HEK293 (cell line): Measurements from ENCODE around the gene NLGN4X.

Experiments used
- CTCF ChIA-PET: fragments of 350-600 bp; formaldehyde crosslinking; extraction: SDS; loops from one replicate; lab custom pipeline; 2021; ENCODE audit warnings: antibody characterized with exemption; lab: Yijun Ruan, JAX
- POLR2A ChIA-PET: fragments of 300-600 bp; formaldehyde crosslinking; extraction: SDS; loops from one replicate; lab custom pipeline; 2020; ENCODE audit warnings: antibody characterized with exemption, inconsistent platforms; lab: Yijun Ruan, JAX
- H3K27ac ChIP-seq: fragments of 200-500 bp; sonication (Bioruptor generic); 2 replicates; pipeline ENCODE4 v1.5.1; 2014; ENCODE audit warnings: low read depth, low read length, control low read depth, inconsistent platforms; ENCODE audit errors: extremely low read depth
- H3K36me3 ChIP-seq, 2 experiments: fragments of 200-500 bp in 1 of 2; sonication (Bioruptor generic) in 1 of 2; 1 replicate in 1 of 2; 2 replicates in 1 of 2; pipeline ENCODE4 v1.5.1; 2014 to 2017; ENCODE audit warnings: inconsistent platforms in 2 of 2, low read length in 2 of 2; ENCODE audit not compliant: control insufficient read depth in 2 of 2, insufficient read depth in 1 of 2
- H3K4me1 ChIP-seq: fragments of 200-500 bp; sonication (Bioruptor generic); 2 replicates; pipeline ENCODE4 v1.5.1; 2014; ENCODE audit warnings: mild to moderate bottlenecking, low read length, inconsistent platforms; ENCODE audit not compliant: control insufficient read depth, insufficient read depth
- H3K4me3 ChIP-seq: 2 replicates; pipeline ENCODE4 v1.5.1; 2011; ENCODE audit warnings: low read depth, mild to moderate bottlenecking, control low read depth, low read length, moderate library complexity
- H3K9me3 ChIP-seq: fragments of 200-500 bp; sonication (Bioruptor generic); 2 replicates; pipeline ENCODE4 v1.5.1; 2014; ENCODE audit warnings: low read depth, low read length, inconsistent platforms; ENCODE audit not compliant: control insufficient read depth, insufficient read depth
- MEIS1 ChIP-seq: sonication (generic); formaldehyde crosslinking; IDR thresholded peaks from 2 replicates; pipeline ENCODE4 v1.8.1; 2022; ENCODE audit warnings: missing genetic modification reagents, mild to moderate bottlenecking, borderline replicate concordance
- SP2 ChIP-seq: fragments of 450-650 bp; formaldehyde crosslinking; IDR thresholded peaks from 2 replicates; pipeline ENCODE4 v1.5.1; 2016; ENCODE audit warnings: missing biosample characterization, missing genetic modification characterization
- TRIM28 ChIP-seq: IDR thresholded peaks from 2 replicates; pipeline ENCODE4 v1.6.1; 2011; ENCODE audit warnings: low read length, control low read depth, borderline replicate concordance
- ZFP41 ChIP-seq: fragments of 450-650 bp; formaldehyde crosslinking; IDR thresholded peaks from 2 replicates; pipeline ENCODE4 v1.5.1; 2016; ENCODE audit warnings: missing biosample characterization, missing genetic modification characterization, borderline replicate concordance
- ZNF16 ChIP-seq: fragments of 450-650 bp; formaldehyde crosslinking; IDR thresholded peaks from 2 replicates; pipeline ENCODE4 v1.5.1; 2016; ENCODE audit warnings: low read depth, missing biosample characterization, missing genetic modification characterization
- ZNF184 ChIP-seq: fragments of 450-650 bp; IDR thresholded peaks from 2 replicates; pipeline ENCODE4 v1.5.1; 2018; ENCODE audit warnings: missing biosample characterization, mild to moderate bottlenecking, missing genetic modification characterization
- ZNF211 ChIP-seq: fragments of 450-650 bp; formaldehyde crosslinking; IDR thresholded peaks from 2 replicates; pipeline ENCODE4 v1.5.1; 2016; ENCODE audit warnings: low read depth, missing biosample characterization, missing genetic modification characterization
- ZNF214 ChIP-seq: fragments of 450-650 bp; formaldehyde crosslinking; IDR thresholded peaks from 2 replicates; pipeline ENCODE4 v1.5.1; 2017; ENCODE audit warnings: missing biosample characterization, mild to moderate bottlenecking, missing genetic modification characterization, borderline replicate concordance
- ZNF266 ChIP-seq: fragments of 450-650 bp; formaldehyde crosslinking; IDR thresholded peaks from 2 replicates; pipeline ENCODE4 v1.5.1; 2016; ENCODE audit warnings: missing biosample characterization, missing genetic modification characterization, low read depth
- ZNF341 ChIP-seq: fragments of 450-650 bp; formaldehyde crosslinking; IDR thresholded peaks from 2 replicates; pipeline ENCODE4; 2016; ENCODE audit warnings: low read depth, missing biosample characterization, missing genetic modification characterization
- ZNF600 ChIP-seq: fragments of 450-650 bp; formaldehyde crosslinking; IDR thresholded peaks from 2 replicates; pipeline ENCODE4 v1.5.1; 2016; ENCODE audit warnings: missing biosample characterization, missing genetic modification characterization
- ZNF629 ChIP-seq: fragments of 450-650 bp; formaldehyde crosslinking; IDR thresholded peaks from 2 replicates; pipeline ENCODE4 v1.5.1; 2017; ENCODE audit warnings: missing biosample characterization, missing genetic modification characterization
- ZNF660 ChIP-seq: fragments of 450-650 bp; IDR thresholded peaks from 2 replicates; pipeline ENCODE4 v1.5.1; 2018; ENCODE audit warnings: missing biosample characterization, mild to moderate bottlenecking, missing genetic modification characterization
- ZNF670 ChIP-seq: fragments of 450-650 bp; formaldehyde crosslinking; IDR thresholded peaks from 2 replicates; pipeline ENCODE4 v1.5.1; 2016; ENCODE audit warnings: missing biosample characterization, missing genetic modification characterization, low read depth
- ZNF792 ChIP-seq: fragments of 450-650 bp; formaldehyde crosslinking; IDR thresholded peaks from 2 replicates; pipeline ENCODE4 v1.5.1; 2016; ENCODE audit warnings: missing biosample characterization, missing genetic modification characterization
- ZNF837 ChIP-seq: fragments of 450-650 bp; formaldehyde crosslinking; IDR thresholded peaks from 2 replicates; pipeline ENCODE4 v1.5.1; 2016; ENCODE audit warnings: missing biosample characterization, missing genetic modification characterization
- TF ChIP-seq, protein P1 (sequence below): fragments of 450-650 bp; IDR thresholded peaks from 2 replicates; pipeline ENCODE4 v1.5.1; 2018; ENCODE audit warnings: missing biosample characterization, missing genetic modification characterization
- TF ChIP-seq, protein P2 (sequence below): fragments of 450-650 bp; formaldehyde crosslinking; IDR thresholded peaks from 2 replicates; pipeline ENCODE4 v1.5.1; 2016; ENCODE audit warnings: missing biosample characterization, missing genetic modification characterization, borderline replicate concordance
- TF ChIP-seq, protein P3 (sequence below): fragments of 450-650 bp; formaldehyde crosslinking; conservative IDR thresholded peaks from 2 replicates; pipeline ENCODE4 v1.5.1; 2016; ENCODE audit warnings: low read depth, missing biosample characterization, missing genetic modification characterization
- TF ChIP-seq, protein P4 (sequence below): fragments of 450-650 bp; formaldehyde crosslinking; IDR thresholded peaks from 2 replicates; pipeline ENCODE4 v1.5.1; 2017; ENCODE audit warnings: missing biosample characterization, missing genetic modification characterization
- TF ChIP-seq, protein P5 (sequence below): fragments of 450-650 bp; formaldehyde crosslinking; IDR thresholded peaks from 2 replicates; pipeline ENCODE4; 2016; ENCODE audit warnings: missing biosample characterization, missing genetic modification characterization

Gene NLGN4X

DNA sequence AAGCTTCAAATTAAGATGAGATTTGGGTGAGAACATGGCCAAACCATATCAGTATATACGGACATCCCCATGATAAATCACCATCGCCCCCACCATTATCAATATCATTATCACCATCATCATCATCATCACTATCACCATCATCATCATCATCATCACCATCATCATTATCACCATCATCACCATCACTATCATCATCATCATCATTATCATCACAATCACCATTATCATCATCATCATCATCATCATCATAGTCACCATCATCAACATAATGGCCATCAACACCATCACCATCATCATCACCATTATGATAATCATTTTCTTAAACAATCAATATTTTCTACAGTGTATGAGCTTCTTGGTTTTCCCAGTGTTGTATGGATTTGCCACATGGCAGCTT is 360.9 kb downstream of the NLGN4X start:
- TF ChIP-seq, protein P1, sequence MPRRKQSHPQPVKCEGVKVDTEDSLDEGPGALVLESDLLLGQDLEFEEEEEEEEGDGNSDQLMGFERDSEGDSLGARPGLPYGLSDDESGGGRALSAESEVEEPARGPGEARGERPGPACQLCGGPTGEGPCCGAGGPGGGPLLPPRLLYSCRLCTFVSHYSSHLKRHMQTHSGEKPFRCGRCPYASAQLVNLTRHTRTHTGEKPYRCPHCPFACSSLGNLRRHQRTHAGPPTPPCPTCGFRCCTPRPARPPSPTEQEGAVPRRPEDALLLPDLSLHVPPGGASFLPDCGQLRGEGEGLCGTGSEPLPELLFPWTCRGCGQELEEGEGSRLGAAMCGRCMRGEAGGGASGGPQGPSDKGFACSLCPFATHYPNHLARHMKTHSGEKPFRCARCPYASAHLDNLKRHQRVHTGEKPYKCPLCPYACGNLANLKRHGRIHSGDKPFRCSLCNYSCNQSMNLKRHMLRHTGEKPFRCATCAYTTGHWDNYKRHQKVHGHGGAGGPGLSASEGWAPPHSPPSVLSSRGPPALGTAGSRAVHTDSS (tag by site-specific recombination): peak; percentile 92
- TF ChIP-seq MEIS1 (CRISPR knock-in tag): no peak
- TF ChIP-seq, all 188 proteins: peak for 1
- no peak overlapping the region for H3K4me3 ChIP-seq
- H3K36me3 ChIP-seq: no peaks in the 10 kb centered on the region
- CTCF ChIA-PET: no interaction called here
- POLR2A ChIA-PET: no interaction called here
- no peaks in the 10 kb centered on the region for H3K9me3 ChIP-seq
- H3K4me1 ChIP-seq: no peaks in the 10 kb centered on the region
- H3K27ac ChIP-seq: no peak overlapping the region

DNA sequence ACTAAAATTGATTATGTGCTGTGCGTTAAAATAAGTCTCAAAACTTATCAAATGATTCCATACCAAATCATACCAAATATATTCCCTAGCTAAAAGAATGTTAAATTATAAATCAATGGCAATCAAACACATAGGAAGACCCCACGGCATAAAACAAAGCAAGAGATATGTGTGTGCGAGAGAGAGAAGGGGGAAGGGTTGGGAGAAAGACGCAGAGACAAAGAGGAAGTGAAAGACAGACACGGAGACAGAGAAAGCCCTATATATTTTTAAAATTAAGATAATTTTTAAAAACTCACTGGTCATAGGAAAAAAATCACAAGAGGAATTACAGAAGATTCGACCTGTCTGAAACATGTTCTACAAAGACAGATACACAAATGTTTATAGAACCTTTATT is 371.4 kb downstream of the NLGN4X start:
- TF ChIP-seq ZNF266 (tag by site-specific recombination): no peak
- TF ChIP-seq ZNF670: no peak
- no peak for TF ChIP-seq ZNF211 (tag by site-specific recombination)
- TF ChIP-seq, protein P2, sequence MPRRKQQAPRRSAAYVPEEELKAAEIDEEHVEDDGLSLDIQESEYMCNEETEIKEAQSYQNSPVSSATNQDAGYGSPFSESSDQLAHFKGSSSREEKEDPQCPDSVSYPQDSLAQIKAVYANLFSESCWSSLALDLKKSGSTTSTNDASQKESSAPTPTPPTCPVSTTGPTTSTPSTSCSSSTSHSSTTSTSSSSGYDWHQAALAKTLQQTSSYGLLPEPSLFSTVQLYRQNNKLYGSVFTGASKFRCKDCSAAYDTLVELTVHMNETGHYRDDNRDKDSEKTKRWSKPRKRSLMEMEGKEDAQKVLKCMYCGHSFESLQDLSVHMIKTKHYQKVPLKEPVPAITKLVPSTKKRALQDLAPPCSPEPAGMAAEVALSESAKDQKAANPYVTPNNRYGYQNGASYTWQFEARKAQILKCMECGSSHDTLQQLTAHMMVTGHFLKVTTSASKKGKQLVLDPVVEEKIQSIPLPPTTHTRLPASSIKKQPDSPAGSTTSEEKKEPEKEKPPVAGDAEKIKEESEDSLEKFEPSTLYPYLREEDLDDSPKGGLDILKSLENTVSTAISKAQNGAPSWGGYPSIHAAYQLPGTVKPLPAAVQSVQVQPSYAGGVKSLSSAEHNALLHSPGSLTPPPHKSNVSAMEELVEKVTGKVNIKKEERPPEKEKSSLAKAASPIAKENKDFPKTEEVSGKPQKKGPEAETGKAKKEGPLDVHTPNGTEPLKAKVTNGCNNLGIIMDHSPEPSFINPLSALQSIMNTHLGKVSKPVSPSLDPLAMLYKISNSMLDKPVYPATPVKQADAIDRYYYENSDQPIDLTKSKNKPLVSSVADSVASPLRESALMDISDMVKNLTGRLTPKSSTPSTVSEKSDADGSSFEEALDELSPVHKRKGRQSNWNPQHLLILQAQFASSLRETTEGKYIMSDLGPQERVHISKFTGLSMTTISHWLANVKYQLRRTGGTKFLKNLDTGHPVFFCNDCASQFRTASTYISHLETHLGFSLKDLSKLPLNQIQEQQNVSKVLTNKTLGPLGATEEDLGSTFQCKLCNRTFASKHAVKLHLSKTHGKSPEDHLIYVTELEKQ: no peak
- TF ChIP-seq, protein P3, sequence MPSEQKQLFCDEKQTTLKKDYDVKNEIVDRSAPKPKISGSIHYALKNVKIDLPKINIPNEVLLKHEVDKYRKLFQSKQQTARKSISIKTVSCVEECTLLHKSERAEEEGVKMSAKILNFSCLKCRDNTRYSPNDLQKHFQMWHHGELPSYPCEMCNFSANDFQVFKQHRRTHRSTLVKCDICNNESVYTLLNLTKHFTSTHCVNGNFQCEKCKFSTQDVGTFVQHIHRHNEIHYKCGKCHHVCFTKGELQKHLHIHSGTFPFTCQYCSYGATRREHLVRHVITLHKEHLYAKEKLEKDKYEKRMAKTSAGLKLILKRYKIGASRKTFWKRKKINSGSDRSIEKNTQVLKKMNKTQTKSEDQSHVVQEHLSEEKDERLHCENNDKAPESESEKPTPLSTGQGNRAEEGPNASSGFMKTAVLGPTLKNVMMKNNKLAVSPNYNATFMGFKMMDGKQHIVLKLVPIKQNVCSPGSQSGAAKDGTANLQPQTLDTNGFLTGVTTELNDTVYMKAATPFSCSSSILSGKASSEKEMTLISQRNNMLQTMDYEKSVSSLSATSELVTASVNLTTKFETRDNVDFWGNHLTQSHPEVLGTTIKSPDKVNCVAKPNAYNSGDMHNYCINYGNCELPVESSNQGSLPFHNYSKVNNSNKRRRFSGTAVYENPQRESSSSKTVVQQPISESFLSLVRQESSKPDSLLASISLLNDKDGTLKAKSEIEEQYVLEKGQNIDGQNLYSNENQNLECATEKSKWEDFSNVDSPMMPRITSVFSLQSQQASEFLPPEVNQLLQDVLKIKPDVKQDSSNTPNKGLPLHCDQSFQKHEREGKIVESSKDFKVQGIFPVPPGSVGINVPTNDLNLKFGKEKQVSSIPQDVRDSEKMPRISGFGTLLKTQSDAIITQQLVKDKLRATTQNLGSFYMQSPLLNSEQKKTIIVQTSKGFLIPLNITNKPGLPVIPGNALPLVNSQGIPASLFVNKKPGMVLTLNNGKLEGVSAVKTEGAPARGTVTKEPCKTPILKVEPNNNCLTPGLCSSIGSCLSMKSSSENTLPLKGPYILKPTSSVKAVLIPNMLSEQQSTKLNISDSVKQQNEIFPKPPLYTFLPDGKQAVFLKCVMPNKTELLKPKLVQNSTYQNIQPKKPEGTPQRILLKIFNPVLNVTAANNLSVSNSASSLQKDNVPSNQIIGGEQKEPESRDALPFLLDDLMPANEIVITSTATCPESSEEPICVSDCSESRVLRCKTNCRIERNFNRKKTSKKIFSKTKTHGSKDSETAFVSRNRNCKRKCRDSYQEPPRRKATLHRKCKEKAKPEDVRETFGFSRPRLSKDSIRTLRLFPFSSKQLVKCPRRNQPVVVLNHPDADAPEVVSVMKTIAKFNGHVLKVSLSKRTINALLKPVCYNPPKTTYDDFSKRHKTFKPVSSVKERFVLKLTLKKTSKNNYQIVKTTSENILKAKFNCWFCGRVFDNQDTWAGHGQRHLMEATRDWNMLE (tag by site-specific recombination): no peak
- TF ChIP-seq ZNF214 (tag by site-specific recombination): no peak
- no peak for TF ChIP-seq ZNF341 (tag by site-specific recombination)
- TF ChIP-seq, protein P4, sequence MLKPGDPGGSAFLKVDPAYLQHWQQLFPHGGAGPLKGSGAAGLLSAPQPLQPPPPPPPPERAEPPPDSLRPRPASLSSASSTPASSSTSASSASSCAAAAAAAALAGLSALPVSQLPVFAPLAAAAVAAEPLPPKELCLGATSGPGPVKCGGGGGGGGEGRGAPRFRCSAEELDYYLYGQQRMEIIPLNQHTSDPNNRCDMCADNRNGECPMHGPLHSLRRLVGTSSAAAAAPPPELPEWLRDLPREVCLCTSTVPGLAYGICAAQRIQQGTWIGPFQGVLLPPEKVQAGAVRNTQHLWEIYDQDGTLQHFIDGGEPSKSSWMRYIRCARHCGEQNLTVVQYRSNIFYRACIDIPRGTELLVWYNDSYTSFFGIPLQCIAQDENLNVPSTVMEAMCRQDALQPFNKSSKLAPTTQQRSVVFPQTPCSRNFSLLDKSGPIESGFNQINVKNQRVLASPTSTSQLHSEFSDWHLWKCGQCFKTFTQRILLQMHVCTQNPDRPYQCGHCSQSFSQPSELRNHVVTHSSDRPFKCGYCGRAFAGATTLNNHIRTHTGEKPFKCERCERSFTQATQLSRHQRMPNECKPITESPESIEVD (tag by site-specific recombination): no peak
- TF ChIP-seq SP2 (tag by site-specific recombination): no peak
- no peak for TF ChIP-seq ZNF837 (tag by site-specific recombination)
- TF ChIP-seq ZFP41 (tag by site-specific recombination): no peak
- no peak for TF ChIP-seq ZNF792 (tag by site-specific recombination)
- TF ChIP-seq, protein P5, sequence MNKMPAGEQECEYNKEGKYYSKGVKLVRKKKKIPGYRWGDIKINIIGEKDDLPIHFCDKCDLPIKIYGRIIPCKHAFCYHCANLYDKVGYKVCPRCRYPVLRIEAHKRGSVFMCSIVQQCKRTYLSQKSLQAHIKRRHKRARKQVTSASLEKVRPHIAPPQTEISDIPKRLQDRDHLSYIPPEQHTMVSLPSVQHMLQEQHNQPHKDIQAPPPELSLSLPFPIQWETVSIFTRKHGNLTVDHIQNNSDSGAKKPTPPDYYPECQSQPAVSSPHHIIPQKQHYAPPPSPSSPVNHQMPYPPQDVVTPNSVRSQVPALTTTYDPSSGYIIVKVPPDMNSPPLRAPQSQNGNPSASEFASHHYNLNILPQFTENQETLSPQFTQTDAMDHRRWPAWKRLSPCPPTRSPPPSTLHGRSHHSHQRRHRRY (tag by site-specific recombination): no peak
- no peak for TF ChIP-seq ZNF16 (tag by site-specific recombination)
- TF ChIP-seq TRIM28: no peak
- TF ChIP-seq ZNF600 (tag by site-specific recombination): no peak
- TF ChIP-seq ZNF184 (tag by site-specific recombination): no peak
- no peak for TF ChIP-seq ZNF660 (tag by site-specific recombination)
- TF ChIP-seq ZNF629 (tag by site-specific recombination): no peak
- ChIA-PET CTCF (interaction anchor here (0.7 kb wide), 1 partner anchor 34 kb away, joined by 3 read pairs; no protein-coding TSS in a partner anchor), POLR2A (no interaction called here)
- no peaks in the 10 kb centered on the region for H3K36me3 ChIP-seq
- no peaks in the 10 kb centered on the region for H3K9me3 ChIP-seq
- no peak overlapping the region for H3K27ac ChIP-seq
- no peak overlapping the region for H3K4me3 ChIP-seq
- no peaks in the 10 kb centered on the region for H3K4me1 ChIP-seq
